GM21737 (cell line): Measurements from ENCODE around the gene AKAP10.
"Not testable (repeated sequence)": the region's sequence is repeated elsewhere in the genome, so short reads cannot be mapped to it uniquely, and the experiment has no call there.

Experiments
- ATAC-seq: cut with Tn5 transposase; IDR thresholded peaks from one replicate; pipeline ENCODE4 v1.9.1; 2021; ENCODE audit warnings: mild to moderate bottlenecking, moderate library complexity; ENCODE audit not compliant: unreplicated experiment

The AKAP10 gene

GRCh38 chr17:19935169-19935568, 42.5 kb downstream of the AKAP10 start:
- ATAC-seq = no peak

- ATAC-seq = no peak
Observed at GRCh38 chr17:19933628-19934027, 44.0 kb downstream of the AKAP10 start.

DNA sequence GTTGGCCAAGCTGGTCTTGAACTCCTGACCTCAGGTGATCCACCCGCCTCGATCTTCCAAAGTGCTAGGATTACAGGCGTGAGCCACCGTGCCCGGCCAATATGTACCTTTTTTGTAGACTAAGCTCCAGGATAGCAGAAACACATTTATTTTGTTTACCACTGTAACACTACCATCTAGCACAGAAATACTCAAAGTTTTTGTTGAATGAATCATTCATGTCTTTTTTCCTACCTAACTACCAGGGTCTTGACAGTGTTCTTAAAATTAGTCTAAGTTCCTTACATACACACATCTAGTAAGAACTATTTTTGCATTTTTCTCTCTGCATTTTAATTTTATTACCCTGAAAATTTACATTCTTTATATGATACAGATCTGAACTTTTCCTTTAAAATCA, 44.4 kb downstream of the AKAP10 start:
- no peak for ATAC-seq

GRCh38 chr17:19928299-19928698, 49.3 kb downstream of the AKAP10 start:
- ATAC-seq = no peak

- ATAC-seq = no peak
Observed at GRCh38 chr17:19915245-19915978, 62.2 kb downstream of the AKAP10 start.

- ATAC-seq = no peak
Observed at GRCh38 chr17:19911033-19911432, 66.6 kb downstream of the AKAP10 start.

- no peak for ATAC-seq
Observed at GRCh38 chr17:19909139-19909538, 68.5 kb downstream of the AKAP10 start.

DNA sequence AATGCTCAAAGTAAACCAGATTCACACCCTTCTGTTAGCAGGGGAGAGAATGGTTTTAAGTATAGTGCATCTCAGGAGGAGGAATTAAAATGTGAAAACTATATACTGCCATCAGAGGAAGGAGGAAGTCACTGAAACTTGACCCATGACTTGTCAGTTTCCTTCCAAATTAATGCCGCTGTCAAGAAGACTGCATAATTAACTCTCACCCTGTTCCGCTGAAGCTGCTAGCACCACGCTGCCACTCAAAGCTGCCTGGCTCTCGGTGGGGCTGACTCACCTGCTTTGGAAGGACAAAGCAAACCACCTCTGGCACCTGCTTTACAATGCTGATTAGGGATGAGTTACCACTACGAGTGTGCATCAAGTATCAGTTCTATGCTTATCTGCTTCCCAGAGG, 72.1 kb downstream of the AKAP10 start:
- ATAC-seq = no peak

- ATAC-seq = no peak
Observed at GRCh38 chr17:19904924-19905323, 72.7 kb downstream of the AKAP10 start.

- ATAC-seq = no peak
Observed at GRCh38 chr17:19904412-19904811, 73.2 kb downstream of the AKAP10 start.

DNA sequence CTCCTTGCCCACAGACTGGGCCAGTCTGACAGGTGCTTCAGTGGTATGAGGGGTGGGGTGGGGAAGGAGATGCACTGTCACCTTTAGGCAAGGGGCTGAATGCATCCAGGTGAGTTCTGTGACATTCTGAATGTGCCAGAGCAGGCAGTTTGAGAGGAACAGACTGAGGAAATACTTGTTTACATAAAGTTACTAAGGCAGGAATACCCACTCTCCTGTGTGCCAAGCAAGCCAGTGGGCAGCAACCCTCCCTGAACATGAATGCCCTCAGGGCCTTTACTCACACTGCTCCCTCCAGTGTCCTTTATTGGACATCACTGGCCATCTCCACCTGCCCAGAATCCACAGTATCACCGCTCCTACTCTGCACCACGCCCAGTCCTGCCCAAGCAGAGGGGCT, 76.8 kb downstream of the AKAP10 start:
- ATAC-seq = no peak

DNA sequence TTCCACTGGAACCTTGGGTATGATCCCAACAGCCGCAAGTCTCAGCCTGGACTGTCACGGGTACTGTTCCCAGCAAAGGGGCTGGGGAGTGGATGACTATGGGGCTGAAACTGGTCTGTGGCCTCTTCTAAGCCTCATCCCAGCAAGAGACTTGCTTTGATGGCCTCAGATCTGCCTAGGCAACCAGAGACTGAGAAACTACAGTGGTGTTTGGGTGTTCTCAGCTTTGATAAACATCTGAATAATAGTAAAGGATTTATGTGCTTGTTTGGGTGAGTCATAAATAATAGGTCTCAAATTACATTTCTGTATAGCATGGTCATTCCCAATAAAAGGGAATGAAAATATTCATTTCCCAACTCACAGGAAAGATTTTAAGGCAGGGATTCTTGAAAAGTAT, 79.7 kb downstream of the AKAP10 start:
- ATAC-seq = no peak

GRCh38 chr17:19897090-19897837, 80.4 kb downstream of the AKAP10 start:
- no peak for ATAC-seq

DNA sequence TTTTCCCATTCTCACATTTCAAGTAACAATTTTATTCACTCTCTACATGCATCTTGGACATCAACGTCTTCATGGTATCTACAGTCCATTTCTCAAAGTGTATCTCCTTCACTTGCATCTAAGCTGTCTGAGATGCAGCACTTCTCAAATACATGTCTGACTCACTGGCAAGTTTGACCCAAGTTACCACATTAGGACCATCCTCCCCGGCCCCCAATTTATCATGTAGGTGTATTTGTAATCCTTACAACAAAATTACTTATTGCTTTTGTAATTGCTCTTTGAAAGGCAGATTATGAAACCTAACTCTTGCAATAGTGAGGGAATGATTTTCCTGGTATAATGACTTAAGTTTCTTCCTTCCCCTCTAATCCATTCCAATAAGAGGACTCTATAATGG, 80.9 kb downstream of the AKAP10 start:
- ATAC-seq = no peak

GRCh38 chr17:19890554-19890953, 87.1 kb downstream of the AKAP10 start:
- ATAC-seq = not testable (repeated sequence)

GRCh38 chr17:19890001-19890400, 87.6 kb downstream of the AKAP10 start:
- not testable (repeated sequence) for ATAC-seq

GRCh38 chr17:19886116-19886515, 91.5 kb downstream of the AKAP10 start:
- ATAC-seq = no peak

DNA sequence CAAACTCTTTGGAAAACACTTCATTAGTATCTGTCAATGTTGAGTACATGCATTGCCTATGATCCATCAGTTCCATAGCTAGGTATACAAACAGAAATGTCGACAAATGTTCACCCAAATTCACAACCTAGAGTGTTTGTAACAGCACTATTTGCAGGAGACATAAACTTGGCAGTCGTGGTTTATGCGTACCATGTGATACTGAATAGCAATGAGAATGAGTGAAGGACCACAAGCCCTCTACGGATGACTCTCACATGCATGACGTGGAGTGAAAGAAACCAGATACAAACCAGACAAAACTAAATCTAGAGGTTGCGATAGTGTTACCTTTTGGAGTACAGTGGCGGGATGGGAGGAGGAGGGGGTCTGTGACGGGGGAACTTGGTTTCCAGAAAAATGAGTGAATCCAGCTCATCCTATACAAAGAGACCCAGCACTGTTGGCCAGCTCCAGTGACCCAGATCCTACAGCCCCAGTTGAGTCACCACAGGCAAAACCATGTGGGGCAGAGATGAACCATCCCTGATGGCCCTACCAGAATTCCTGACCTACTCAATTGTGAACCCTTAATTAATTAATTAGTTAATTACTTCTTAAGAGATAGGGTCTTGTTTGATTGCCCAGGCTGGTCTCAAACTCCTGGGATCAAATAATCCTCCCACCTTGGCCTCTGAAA, 94.0 kb downstream of the AKAP10 start:
- no peak for ATAC-seq

GRCh38 chr17:19880393-19880792, 97.2 kb downstream of the AKAP10 start:
- no peak for ATAC-seq

DNA sequence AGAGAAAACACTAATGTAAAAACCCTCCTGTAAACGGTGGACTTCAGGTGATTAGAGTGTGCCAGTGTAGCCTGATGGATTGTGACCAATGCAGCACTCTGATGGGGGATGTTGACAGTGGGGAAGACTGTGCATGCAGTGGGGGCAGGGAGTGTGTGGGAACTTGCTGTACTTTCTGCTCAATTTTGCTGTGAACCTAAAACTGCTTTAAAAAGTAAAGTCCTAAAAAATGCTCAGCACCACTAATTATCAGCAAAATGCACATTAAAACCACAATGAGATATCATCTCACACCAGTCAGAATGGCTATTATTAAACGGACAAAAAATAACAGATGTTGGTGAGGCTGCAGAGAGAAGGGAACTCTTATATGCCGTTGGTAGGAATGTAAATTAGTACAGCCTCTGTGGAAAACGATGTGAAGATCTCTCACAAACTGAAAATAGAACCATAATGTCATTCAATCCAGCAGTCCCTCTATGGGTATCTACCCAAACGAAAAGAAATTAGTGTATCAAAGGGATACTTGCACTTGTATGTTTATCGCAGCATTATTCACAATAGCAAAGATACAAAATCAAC, 100.2 kb downstream of the AKAP10 start:
- ATAC-seq = no peak

DNA sequence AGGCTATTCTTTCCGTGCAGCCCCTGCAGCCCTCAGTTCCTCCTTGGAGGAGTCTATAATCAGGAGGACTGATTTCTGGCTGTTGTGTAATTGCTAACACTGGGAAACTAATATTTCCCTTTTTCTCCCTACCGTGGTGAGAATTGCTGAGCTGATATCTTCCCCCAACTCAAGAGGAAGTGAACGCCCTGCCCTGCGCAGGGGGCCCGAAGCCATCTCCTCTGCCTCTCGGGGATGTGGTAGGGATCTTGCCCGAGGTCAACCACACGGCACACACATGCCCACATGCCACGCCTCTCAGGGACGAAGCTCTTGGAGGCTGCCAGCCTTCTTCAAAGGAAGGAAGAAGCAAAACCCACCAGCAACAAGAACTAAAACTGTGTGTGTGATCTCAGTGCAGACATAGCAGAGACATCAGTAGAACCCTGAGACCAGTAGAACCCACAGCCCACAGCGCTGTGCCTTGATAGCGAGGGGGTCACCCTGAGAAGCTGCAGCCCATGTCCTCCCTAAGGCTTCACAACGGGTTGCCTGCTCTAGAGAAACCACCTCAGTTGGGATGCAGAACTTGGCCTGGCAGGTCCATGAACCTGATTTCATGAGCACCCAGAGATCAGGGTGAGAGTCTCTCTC, 101.0 kb downstream of the AKAP10 start:
- ATAC-seq = no peak
